ENCODE results near the gene SPDYE3. TPM values are rescaled to one million over a fixed set of nuclear protein-coding genes. Genes with fewer than 3 reads are reported as not detected.
A peak's percentile ranks its signal among the peaks of the same experiment; 100 is the strongest.

Gene SPDYE3
- total and polyA plus RNA-seq, 4 donors, result 0.06 to 0.10 TPM; not detected in 2

GRCh38 chr7:100357131-100357561 lies 49.6 kb downstream of the SPDYE3 start:
- ATAC-seq (ENCODE audit: insufficient read depth, low FRiP score) (no peak), DNase-seq (no peak)
- TF ChIP-seq, protein P1, sequence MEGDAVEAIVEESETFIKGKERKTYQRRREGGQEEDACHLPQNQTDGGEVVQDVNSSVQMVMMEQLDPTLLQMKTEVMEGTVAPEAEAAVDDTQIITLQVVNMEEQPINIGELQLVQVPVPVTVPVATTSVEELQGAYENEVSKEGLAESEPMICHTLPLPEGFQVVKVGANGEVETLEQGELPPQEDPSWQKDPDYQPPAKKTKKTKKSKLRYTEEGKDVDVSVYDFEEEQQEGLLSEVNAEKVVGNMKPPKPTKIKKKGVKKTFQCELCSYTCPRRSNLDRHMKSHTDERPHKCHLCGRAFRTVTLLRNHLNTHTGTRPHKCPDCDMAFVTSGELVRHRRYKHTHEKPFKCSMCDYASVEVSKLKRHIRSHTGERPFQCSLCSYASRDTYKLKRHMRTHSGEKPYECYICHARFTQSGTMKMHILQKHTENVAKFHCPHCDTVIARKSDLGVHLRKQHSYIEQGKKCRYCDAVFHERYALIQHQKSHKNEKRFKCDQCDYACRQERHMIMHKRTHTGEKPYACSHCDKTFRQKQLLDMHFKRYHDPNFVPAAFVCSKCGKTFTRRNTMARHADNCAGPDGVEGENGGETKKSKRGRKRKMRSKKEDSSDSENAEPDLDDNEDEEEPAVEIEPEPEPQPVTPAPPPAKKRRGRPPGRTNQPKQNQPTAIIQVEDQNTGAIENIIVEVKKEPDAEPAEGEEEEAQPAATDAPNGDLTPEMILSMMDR (IDR thresholded peaks at IDR 0.05; ENCODE audit: control extremely low read depth, extremely low read depth), result no peak
- H3K27me3 ChIP-seq (ENCODE audit: control insufficient read depth in 3 of 3, insufficient read depth in 3 of 3, low read length in 2 of 3), result no peaks in the 10 kb centered on the region
- H3K36me3 ChIP-seq (ENCODE audit: control insufficient read depth in 4 of 4, insufficient read depth in 4 of 4, low read length in 4 of 4), result peaks cover 20 to 78% (median 40%) of the 10 kb centered on the region in 4 donors
- H3K9ac ChIP-seq (ENCODE audit: insufficient read depth in 1 of 2, low read length in 2 of 2), result no peak overlapping the region
- H3K27ac ChIP-seq (ENCODE audit: low read depth in 1 of 2, low read length in 1 of 2), result peak overlapping the region in 1 of 2 donors; percentile 4
- H3K9me3 ChIP-seq (ENCODE audit: control insufficient read depth in 4 of 4, insufficient read depth in 3 of 4, low read length in 3 of 4), result no peaks in the 10 kb centered on the region
- WGBS, 2 donors, result 84 to 92% methylated on average over 4 to 6 of the region's 6 CpGs
- H3K4me1 ChIP-seq (ENCODE audit: control insufficient read depth in 5 of 5, insufficient read depth in 5 of 5, low read length in 5 of 5), result no peaks in the 10 kb centered on the region
- H3K4me3 ChIP-seq, result no peak overlapping the region

GRCh38 chr7:100358027-100358856 lies 50.7 kb downstream of the SPDYE3 start, which contains the start of gene PILRB:
Gene PILRB, plus strand, starts transcription at chr7:100358117. Its CDS starts 186 bp downstream, at chr7:100358303.
- ATAC-seq (ENCODE audit: insufficient read depth, low FRiP score) (no peak), DNase-seq (no peak)
- TF ChIP-seq, protein P1 (IDR thresholded peaks at IDR 0.05; ENCODE audit: control extremely low read depth, extremely low read depth), result no peak
- H3K4me1 ChIP-seq (ENCODE audit: control insufficient read depth in 5 of 5, insufficient read depth in 5 of 5, low read length in 5 of 5), result no peaks in the 10 kb centered on the region
- no peaks in the 10 kb centered on the region for H3K27me3 ChIP-seq (ENCODE audit: control insufficient read depth in 3 of 3, insufficient read depth in 3 of 3, low read length in 2 of 3)
- H3K9me3 ChIP-seq (ENCODE audit: control insufficient read depth in 4 of 4, insufficient read depth in 3 of 4, low read length in 3 of 4), result no peaks in the 10 kb centered on the region
- peak within 1 kb of the TSS in 1 of 2 donors; percentile 4 for H3K27ac ChIP-seq (ENCODE audit: low read depth in 1 of 2, low read length in 1 of 2)
- H3K4me3 ChIP-seq, result no peak within 1 kb of the TSS
- no peak within 1 kb of the TSS for H3K9ac ChIP-seq (ENCODE audit: insufficient read depth in 1 of 2, low read length in 2 of 2)
- H3K36me3 ChIP-seq (ENCODE audit: control insufficient read depth in 4 of 4, insufficient read depth in 4 of 4, low read length in 4 of 4), result peaks cover 20 to 73% (median 42%) of the 10 kb centered on the region in 4 donors
- 79 to 86% methylated on average over 9 to 11 of the region's 11 CpGs for WGBS, 2 donors

DNA sequence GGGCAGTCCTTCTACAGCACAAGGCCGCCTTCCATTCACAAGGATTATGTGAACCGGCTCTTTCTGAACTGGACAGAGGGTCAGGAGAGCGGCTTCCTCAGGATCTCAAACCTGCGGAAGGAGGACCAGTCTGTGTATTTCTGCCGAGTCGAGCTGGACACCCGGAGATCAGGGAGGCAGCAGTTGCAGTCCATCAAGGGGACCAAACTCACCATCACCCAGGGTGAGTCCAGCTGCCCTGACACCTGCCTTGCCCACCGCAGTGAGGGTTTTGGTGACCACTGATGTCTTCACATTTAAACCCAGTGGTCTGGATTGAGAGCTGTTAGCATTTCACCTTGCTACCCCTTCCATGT lies 51.3 kb downstream of the SPDYE3 start:
- Histone ChIP-seq H3K9ac (ENCODE audit: insufficient read depth in 1 of 2, low read length in 2 of 2) (no peak overlapping the region), H3K4me3 (no peak overlapping the region), H3K27ac (ENCODE audit: low read depth in 1 of 2, low read length in 1 of 2) (no peak overlapping the region), H3K36me3 (ENCODE audit: control insufficient read depth in 4 of 4, insufficient read depth in 4 of 4, low read length in 4 of 4) (peaks cover 20 to 67% (median 39%) of the 10 kb centered on the region in 4 donors), H3K27me3 (ENCODE audit: control insufficient read depth in 3 of 3, insufficient read depth in 3 of 3, low read length in 2 of 3) (no peaks in the 10 kb centered on the region), H3K9me3 (ENCODE audit: control insufficient read depth in 4 of 4, insufficient read depth in 3 of 4, low read length in 3 of 4) (no peaks in the 10 kb centered on the region), H3K4me1 (ENCODE audit: control insufficient read depth in 5 of 5, insufficient read depth in 5 of 5, low read length in 5 of 5) (no peaks in the 10 kb centered on the region)
- ATAC-seq (ENCODE audit: insufficient read depth, low FRiP score) (no peak), DNase-seq (no peak)
- TF ChIP-seq, protein P1 (IDR thresholded peaks at IDR 0.05; ENCODE audit: control extremely low read depth, extremely low read depth), result no peak
- WGBS, 2 donors, result 96 to 99% methylated on average over 8 of the region's 8 CpGs

Measured in lung (tissue), 12 donors.